NCI-H2029 treated with DMSO at 0.1 percent for 48 hours (cell line): ENCODE data around the gene ALDOC.
A peak's percentile ranks its signal among the peaks of the same experiment; 100 is the strongest.
"Not testable (repeated sequence)": the region's sequence is repeated elsewhere in the genome, so short reads cannot be mapped to it uniquely, and the experiment has no call there.

Experiments
- DNase-seq: peaks from one replicate; lab custom pipeline; 2025; lab: John Stamatoyannopoulos, UW

ALDOC gene

GRCh38 chr17:28582513-28582912, 5.8 kb upstream of the ALDOC start:
- no peak for DNase-seq

GRCh38 chr17:28580959-28581358, 4.3 kb upstream of the ALDOC start:
- DNase-seq, result no peak

GRCh38 chr17:28579526-28579925, 2.8 kb upstream of the ALDOC start:
- no peak for DNase-seq

GRCh38 chr17:28578246-28579195, 1.8 kb upstream of the ALDOC start:
- DNase-seq, result no peak

- DNase-seq, result no peak
Observed at GRCh38 chr17:28577466-28577824, 750 bp upstream of the ALDOC start.

- not testable (repeated sequence) for DNase-seq
Observed at GRCh38 chr17:28576016-28576415, 679 bp downstream of the ALDOC start.

GRCh38 chr17:28575126-28575795, 1.4 kb downstream of the ALDOC start:
- DNase-seq, result no peak

GRCh38 chr17:28574526-28574925, 2.2 kb downstream of the ALDOC start:
- no peak for DNase-seq

GRCh38 chr17:28573966-28574480, 2.7 kb downstream of the ALDOC start:
- no peak for DNase-seq

- no peak for DNase-seq
Observed at GRCh38 chr17:28573521-28573920, 3.2 kb downstream of the ALDOC start.

GRCh38 chr17:28573040-28573380, 3.7 kb downstream of the ALDOC start:
- DNase-seq, result no peak

GRCh38 chr17:28572259-28573039, 4.2 kb downstream of the ALDOC start:
- no peak for DNase-seq

GRCh38 chr17:28571361-28572122, 5.2 kb downstream of the ALDOC start, which contains the start of gene PIGS:
Gene PIGS, minus strand, starts transcription at chr17:28571524. Its CDS starts 28 bp downstream, at chr17:28571496.
- peak; percentile 71 for DNase-seq

GRCh38 chr17:28570716-28571360, 5.9 kb downstream of the ALDOC start:
- DNase-seq, result no peak

- DNase-seq, result no peak
Observed at GRCh38 chr17:28569446-28569845, 7.2 kb downstream of the ALDOC start.

- DNase-seq, result no peak
Observed at GRCh38 chr17:28567604-28568003, 9.1 kb downstream of the ALDOC start.

- DNase-seq, result no peak
Observed at GRCh38 chr17:28563475-28563874, 13.2 kb downstream of the ALDOC start.

GRCh38 chr17:28555022-28555421, 21.7 kb downstream of the ALDOC start:
- no peak for DNase-seq

GRCh38 chr17:28554565-28554964, 22.1 kb downstream of the ALDOC start:
- no peak for DNase-seq

- DNase-seq, result no peak
Observed at GRCh38 chr17:28553000-28553505, 23.6 kb downstream of the ALDOC start.
